HEK293 (cell line): Measurements from ENCODE around the gene PKDREJ.

ENCODE experiments used
- AEBP2 ChIP-seq: fragments of 450-650 bp; formaldehyde crosslinking; IDR thresholded peaks from 2 replicates; pipeline ENCODE4 v1.5.1; 2016; ENCODE audit warnings: missing biosample characterization, missing genetic modification characterization, borderline replicate concordance
- ATF2 ChIP-seq: fragments of 450-650 bp; formaldehyde crosslinking; IDR thresholded peaks from 2 replicates; pipeline ENCODE4 v1.5.1; 2016; ENCODE audit warnings: missing biosample characterization, missing genetic modification characterization, low read depth
- FEZF1 ChIP-seq: fragments of 450-650 bp; formaldehyde crosslinking; IDR thresholded peaks from 2 replicates; pipeline ENCODE4 v1.5.1; 2016; ENCODE audit warnings: missing biosample characterization, missing genetic modification characterization
- KLF8 ChIP-seq: fragments of 450-650 bp; formaldehyde crosslinking; IDR thresholded peaks from 2 replicates; pipeline ENCODE4 v1.5.1; 2016; ENCODE audit warnings: missing biosample characterization, missing genetic modification characterization
- PRDM4 ChIP-seq: fragments of 450-650 bp; formaldehyde crosslinking; IDR thresholded peaks from 2 replicates; pipeline ENCODE4 v1.5.1; 2017; ENCODE audit warnings: missing biosample characterization, missing genetic modification characterization
- PRDM6 ChIP-seq: fragments of 450-650 bp; formaldehyde crosslinking; IDR thresholded peaks from 2 replicates; pipeline ENCODE4 v1.5.1; 2017; ENCODE audit warnings: missing biosample characterization, missing genetic modification characterization
- SP7 ChIP-seq: fragments of 450-650 bp; formaldehyde crosslinking; IDR thresholded peaks from 2 replicates; pipeline ENCODE4 v1.5.1; 2016; ENCODE audit warnings: missing biosample characterization, missing genetic modification characterization
- ZBTB49 ChIP-seq: fragments of 450-650 bp; formaldehyde crosslinking; IDR thresholded peaks from 2 replicates; pipeline ENCODE4 v1.5.1; 2016; ENCODE audit warnings: missing biosample characterization, missing genetic modification characterization, low read depth
- ZBTB8A ChIP-seq: fragments of 450-650 bp; formaldehyde crosslinking; IDR thresholded peaks from 2 replicates; pipeline ENCODE4 v1.5.1; 2016; ENCODE audit warnings: missing biosample characterization, missing genetic modification characterization
- ZNF132 ChIP-seq: fragments of 450-650 bp; formaldehyde crosslinking; IDR thresholded peaks from 2 replicates; pipeline ENCODE4 v1.5.1; 2017; ENCODE audit warnings: missing biosample characterization, missing genetic modification characterization, borderline replicate concordance
- ZNF138 ChIP-seq: fragments of 450-650 bp; formaldehyde crosslinking; IDR thresholded peaks from 2 replicates; pipeline ENCODE4 v1.5.1; 2016; ENCODE audit warnings: missing biosample characterization, missing genetic modification characterization, borderline replicate concordance
- ZNF140 ChIP-seq: fragments of 450-650 bp; formaldehyde crosslinking; IDR thresholded peaks from 2 replicates; pipeline ENCODE4 v1.5.1; 2016; ENCODE audit warnings: missing biosample characterization, missing genetic modification characterization
- ZNF155 ChIP-seq: fragments of 450-650 bp; formaldehyde crosslinking; IDR thresholded peaks from 2 replicates; pipeline ENCODE4 v1.5.1; 2016; ENCODE audit warnings: missing biosample characterization, missing genetic modification characterization
- ZNF175 ChIP-seq: fragments of 450-650 bp; formaldehyde crosslinking; IDR thresholded peaks from 2 replicates; pipeline ENCODE4 v1.5.1; 2016; ENCODE audit warnings: missing biosample characterization, missing genetic modification characterization
- ZNF211 ChIP-seq: fragments of 450-650 bp; formaldehyde crosslinking; IDR thresholded peaks from 2 replicates; pipeline ENCODE4 v1.5.1; 2016; ENCODE audit warnings: low read depth, missing biosample characterization, missing genetic modification characterization
- ZNF239 ChIP-seq: fragments of 450-650 bp; formaldehyde crosslinking; IDR thresholded peaks from 2 replicates; pipeline ENCODE4 v1.5.1; 2016; ENCODE audit warnings: missing biosample characterization, missing genetic modification characterization
- ZNF248 ChIP-seq: fragments of 450-650 bp; formaldehyde crosslinking; IDR thresholded peaks from 2 replicates; pipeline ENCODE4 v1.5.1; 2017; ENCODE audit warnings: missing biosample characterization, missing genetic modification characterization
- ZNF433 ChIP-seq: fragments of 450-650 bp; formaldehyde crosslinking; IDR thresholded peaks from 2 replicates; pipeline ENCODE4 v1.5.1; 2016; ENCODE audit warnings: missing biosample characterization, missing genetic modification characterization, low read depth
- ZNF555 ChIP-seq: fragments of 450-650 bp; formaldehyde crosslinking; conservative IDR thresholded peaks from 2 replicates; pipeline ENCODE4 v1.5.1; 2017; ENCODE audit warnings: missing biosample characterization, mild to moderate bottlenecking, missing genetic modification characterization, inconsistent platforms
- ZNF561 ChIP-seq: fragments of 450-650 bp; IDR thresholded peaks from 2 replicates; pipeline ENCODE4 v1.5.1; 2018; ENCODE audit warnings: missing biosample characterization, missing genetic modification characterization, borderline replicate concordance
- ZNF600 ChIP-seq: fragments of 450-650 bp; formaldehyde crosslinking; IDR thresholded peaks from 2 replicates; pipeline ENCODE4 v1.5.1; 2016; ENCODE audit warnings: missing biosample characterization, missing genetic modification characterization
- ZNF629 ChIP-seq: fragments of 450-650 bp; formaldehyde crosslinking; IDR thresholded peaks from 2 replicates; pipeline ENCODE4 v1.5.1; 2017; ENCODE audit warnings: missing biosample characterization, missing genetic modification characterization
- ZNF677 ChIP-seq: fragments of 450-650 bp; IDR thresholded peaks from 2 replicates; pipeline ENCODE4 v1.5.0; 2018; ENCODE audit warnings: missing biosample characterization, mild to moderate bottlenecking, missing genetic modification characterization, moderate library complexity
- ZNF791 ChIP-seq: fragments of 450-650 bp; formaldehyde crosslinking; IDR thresholded peaks from 2 replicates; pipeline ENCODE4 v1.5.1; 2016; ENCODE audit warnings: missing biosample characterization, missing genetic modification characterization
- ZNF843 ChIP-seq: fragments of 450-650 bp; formaldehyde crosslinking; IDR thresholded peaks from 2 replicates; pipeline ENCODE4 v1.5.1; 2016; ENCODE audit warnings: missing biosample characterization, missing genetic modification characterization
- TF ChIP-seq, protein P1 (sequence below): fragments of 450-650 bp; formaldehyde crosslinking; IDR thresholded peaks from 2 replicates; pipeline ENCODE4 v1.5.1; 2017; ENCODE audit warnings: missing biosample characterization, missing genetic modification characterization
- TF ChIP-seq, protein P2 (sequence below): fragments of 450-650 bp; formaldehyde crosslinking; IDR thresholded peaks from 2 replicates; pipeline ENCODE4 v1.5.1; 2016; ENCODE audit warnings: missing biosample characterization, missing genetic modification characterization

Gene PKDREJ

GRCh38 chr22:46296257-46297150 is 33.4 kb upstream of the PKDREJ start, which contains the start of gene GTSE1 (continued):
- TF ChIP-seq PRDM6 (tag by site-specific recombination) = no peak
- TF ChIP-seq PRDM4 (tag by site-specific recombination) = peak; percentile 82
- TF ChIP-seq ZBTB49 (tag by site-specific recombination) = no peak
- no peak for TF ChIP-seq ZNF211
- TF ChIP-seq ZNF629 = 0 out of 2 replicates have a peak, but pooled peaks have one; percentile 10
- TF ChIP-seq FEZF1 = peak; percentile 39; the same call in 1 of the 2 replicates
- no peak for TF ChIP-seq ZNF248 (tag by site-specific recombination)
- TF ChIP-seq ZNF132 (tag by site-specific recombination) = no peak
- TF ChIP-seq ZBTB8A (tag by site-specific recombination) = peak; percentile 67
- TF ChIP-seq AEBP2 (tag by site-specific recombination) = no peak
- TF ChIP-seq ZNF155 = no peak
- no peak for TF ChIP-seq ZNF677 (tag by site-specific recombination)
- TF ChIP-seq ZNF433 = no peak
- TF ChIP-seq ATF2 = no peak
- TF ChIP-seq SP7 = peak; percentile 64
- no peak for TF ChIP-seq ZNF239
- TF ChIP-seq ZNF140 = no peak
- TF ChIP-seq, protein P1, sequence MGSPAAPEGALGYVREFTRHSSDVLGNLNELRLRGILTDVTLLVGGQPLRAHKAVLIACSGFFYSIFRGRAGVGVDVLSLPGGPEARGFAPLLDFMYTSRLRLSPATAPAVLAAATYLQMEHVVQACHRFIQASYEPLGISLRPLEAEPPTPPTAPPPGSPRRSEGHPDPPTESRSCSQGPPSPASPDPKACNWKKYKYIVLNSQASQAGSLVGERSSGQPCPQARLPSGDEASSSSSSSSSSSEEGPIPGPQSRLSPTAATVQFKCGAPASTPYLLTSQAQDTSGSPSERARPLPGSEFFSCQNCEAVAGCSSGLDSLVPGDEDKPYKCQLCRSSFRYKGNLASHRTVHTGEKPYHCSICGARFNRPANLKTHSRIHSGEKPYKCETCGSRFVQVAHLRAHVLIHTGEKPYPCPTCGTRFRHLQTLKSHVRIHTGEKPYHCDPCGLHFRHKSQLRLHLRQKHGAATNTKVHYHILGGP (tag by site-specific recombination) = no peak
- TF ChIP-seq KLF8 (tag by site-specific recombination) = 0 out of 2 replicates have a peak, but pooled peaks have one; percentile 13
- no peak for TF ChIP-seq ZNF791 (tag by site-specific recombination)
- TF ChIP-seq ZNF600 = peak; percentile 67; the same call in 1 of the 2 replicates
- TF ChIP-seq ZNF555 = no peak
- no peak for TF ChIP-seq ZNF843 (tag by site-specific recombination)
- TF ChIP-seq ZNF138 (tag by site-specific recombination) = no peak
- TF ChIP-seq ZNF175 (tag by site-specific recombination) = no peak
- no peak for TF ChIP-seq ZNF561 (tag by site-specific recombination)
- TF ChIP-seq, protein P2, sequence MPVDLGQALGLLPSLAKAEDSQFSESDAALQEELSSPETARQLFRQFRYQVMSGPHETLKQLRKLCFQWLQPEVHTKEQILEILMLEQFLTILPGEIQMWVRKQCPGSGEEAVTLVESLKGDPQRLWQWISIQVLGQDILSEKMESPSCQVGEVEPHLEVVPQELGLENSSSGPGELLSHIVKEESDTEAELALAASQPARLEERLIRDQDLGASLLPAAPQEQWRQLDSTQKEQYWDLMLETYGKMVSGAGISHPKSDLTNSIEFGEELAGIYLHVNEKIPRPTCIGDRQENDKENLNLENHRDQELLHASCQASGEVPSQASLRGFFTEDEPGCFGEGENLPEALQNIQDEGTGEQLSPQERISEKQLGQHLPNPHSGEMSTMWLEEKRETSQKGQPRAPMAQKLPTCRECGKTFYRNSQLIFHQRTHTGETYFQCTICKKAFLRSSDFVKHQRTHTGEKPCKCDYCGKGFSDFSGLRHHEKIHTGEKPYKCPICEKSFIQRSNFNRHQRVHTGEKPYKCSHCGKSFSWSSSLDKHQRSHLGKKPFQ (tag by site-specific recombination) = no peak
